Liver (tissue), 3 donors: ENCODE data around the gene SLC16A11.

Experiments
- EGR1 ChIP-seq, 2 donors: IDR thresholded peaks; 2 replicates each; pipeline ENCODE4 v1.6.1; 2016 to 2018; ENCODE audit warnings: antibody characterized with exemption in 2 of 2, low read depth in 2 of 2
- HNF4A ChIP-seq, 2 donors: conservative IDR thresholded peaks; 2 replicates each; pipeline ENCODE4 v1.6.1; 2016; ENCODE audit warnings: antibody characterized with exemption in 2 of 2, mild to moderate bottlenecking in 2 of 2
- HNF4G ChIP-seq: IDR thresholded peaks from 2 replicates; pipeline ENCODE4 v1.6.1; 2016; ENCODE audit warnings: antibody characterized with exemption
- JUND ChIP-seq, 2 donors: IDR thresholded peaks; 2 replicates each; pipeline ENCODE4 v1.6.1; 2016; ENCODE audit warnings: antibody characterized with exemption in 2 of 2
- TAF1 ChIP-seq: conservative IDR thresholded peaks from 2 replicates; pipeline ENCODE4 v1.6.1; 2016; ENCODE audit warnings: antibody characterized with exemption, mild to moderate bottlenecking
- YY1 ChIP-seq: IDR thresholded peaks from 2 replicates; pipeline ENCODE4 v1.6.1; 2016; ENCODE audit warnings: antibody characterized with exemption, mild to moderate bottlenecking
- TF ChIP-seq, protein P1 (sequence below): fragments of 150-350 bp; IDR thresholded peaks from 2 replicates; pipeline ENCODE4 v1.5.1; 2017; ENCODE audit warnings: improper control_type of control experiment, low read depth, low read length; ENCODE audit not compliant: missing input control
- TF ChIP-seq, protein P2 (sequence below): IDR thresholded peaks from 2 replicates; pipeline ENCODE4 v1.6.1; 2016; ENCODE audit warnings: antibody characterized with exemption
- donor health status: healthy.
- donor health status: healthy.

DNA sequence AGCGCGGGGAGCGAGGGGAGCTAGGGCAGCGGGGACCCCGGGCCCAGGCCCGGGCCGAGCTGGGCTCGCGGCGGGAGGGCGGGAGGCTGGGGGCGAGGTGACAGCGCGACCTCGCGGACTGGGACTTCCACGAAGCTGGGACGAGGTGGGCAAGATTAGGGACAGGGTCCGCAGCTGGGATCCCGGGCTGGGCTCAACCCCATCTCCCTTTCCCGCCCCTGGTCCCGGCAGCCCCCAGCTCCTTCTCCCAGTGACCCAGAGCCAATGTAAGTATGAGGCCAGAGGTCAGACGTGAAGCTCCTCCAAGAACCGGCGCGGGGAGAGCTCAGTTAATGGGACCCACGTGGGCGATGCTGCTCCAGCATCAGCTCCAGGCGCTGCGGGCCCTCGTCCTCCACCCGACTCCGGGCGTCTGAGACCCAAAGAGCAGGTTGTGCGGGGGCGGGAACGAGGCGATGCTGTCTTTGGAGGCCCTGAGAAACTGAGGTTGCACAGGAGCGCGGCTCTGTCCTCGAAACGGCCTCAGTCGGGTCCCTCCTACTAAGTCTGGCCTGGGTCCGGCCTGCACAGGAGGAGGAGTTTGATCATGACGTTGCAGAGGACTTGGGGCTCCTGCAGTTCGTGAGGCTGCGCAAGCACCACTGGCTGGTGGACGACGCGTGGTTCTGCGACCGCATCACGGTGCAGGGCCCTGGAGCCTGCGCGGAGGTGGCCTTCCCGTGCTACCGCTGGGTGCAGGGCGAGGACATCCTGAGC is 47.5 kb downstream of the SLC16A11 start:
- TF ChIP-seq EGR1 (IDR thresholded peaks at IDR 0.05; ENCODE audit: low read depth in 2 of 2) (no peak), YY1 (no peak), HNF4G (no peak), JUND (IDR thresholded peaks at IDR 0.05) (no peak), TAF1 (no peak), HNF4A (conservative IDR thresholded peaks at IDR 0.05) (no peak)
- TF ChIP-seq, protein P1, sequence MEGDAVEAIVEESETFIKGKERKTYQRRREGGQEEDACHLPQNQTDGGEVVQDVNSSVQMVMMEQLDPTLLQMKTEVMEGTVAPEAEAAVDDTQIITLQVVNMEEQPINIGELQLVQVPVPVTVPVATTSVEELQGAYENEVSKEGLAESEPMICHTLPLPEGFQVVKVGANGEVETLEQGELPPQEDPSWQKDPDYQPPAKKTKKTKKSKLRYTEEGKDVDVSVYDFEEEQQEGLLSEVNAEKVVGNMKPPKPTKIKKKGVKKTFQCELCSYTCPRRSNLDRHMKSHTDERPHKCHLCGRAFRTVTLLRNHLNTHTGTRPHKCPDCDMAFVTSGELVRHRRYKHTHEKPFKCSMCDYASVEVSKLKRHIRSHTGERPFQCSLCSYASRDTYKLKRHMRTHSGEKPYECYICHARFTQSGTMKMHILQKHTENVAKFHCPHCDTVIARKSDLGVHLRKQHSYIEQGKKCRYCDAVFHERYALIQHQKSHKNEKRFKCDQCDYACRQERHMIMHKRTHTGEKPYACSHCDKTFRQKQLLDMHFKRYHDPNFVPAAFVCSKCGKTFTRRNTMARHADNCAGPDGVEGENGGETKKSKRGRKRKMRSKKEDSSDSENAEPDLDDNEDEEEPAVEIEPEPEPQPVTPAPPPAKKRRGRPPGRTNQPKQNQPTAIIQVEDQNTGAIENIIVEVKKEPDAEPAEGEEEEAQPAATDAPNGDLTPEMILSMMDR = no peak
- TF ChIP-seq, protein P2, sequence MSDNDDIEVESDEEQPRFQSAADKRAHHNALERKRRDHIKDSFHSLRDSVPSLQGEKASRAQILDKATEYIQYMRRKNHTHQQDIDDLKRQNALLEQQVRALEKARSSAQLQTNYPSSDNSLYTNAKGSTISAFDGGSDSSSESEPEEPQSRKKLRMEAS = no peak
